Measurements from ENCODE around the gene INHBB.

DNA sequence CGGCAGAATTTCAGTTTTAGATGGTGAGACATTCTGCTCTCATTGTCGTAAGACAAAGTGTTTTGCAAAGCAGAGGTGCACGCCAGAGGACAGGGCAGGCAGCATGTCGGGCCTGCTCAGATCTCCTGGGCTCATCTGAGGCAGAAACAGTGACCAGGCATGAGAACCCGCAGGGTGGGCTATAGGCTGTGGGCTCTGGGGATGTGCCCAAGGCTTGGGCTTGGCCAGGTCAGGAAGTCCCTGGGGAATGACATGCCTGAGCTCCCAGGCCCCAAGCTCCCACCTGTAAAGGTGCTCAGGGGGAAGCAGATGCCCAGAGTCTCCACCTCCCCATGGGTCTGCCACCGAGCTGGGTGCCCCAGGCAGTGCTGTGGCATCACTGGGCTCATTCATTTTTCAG is 35.3 kb downstream of the INHBB start:
- TF ChIP-seq, protein P1, sequence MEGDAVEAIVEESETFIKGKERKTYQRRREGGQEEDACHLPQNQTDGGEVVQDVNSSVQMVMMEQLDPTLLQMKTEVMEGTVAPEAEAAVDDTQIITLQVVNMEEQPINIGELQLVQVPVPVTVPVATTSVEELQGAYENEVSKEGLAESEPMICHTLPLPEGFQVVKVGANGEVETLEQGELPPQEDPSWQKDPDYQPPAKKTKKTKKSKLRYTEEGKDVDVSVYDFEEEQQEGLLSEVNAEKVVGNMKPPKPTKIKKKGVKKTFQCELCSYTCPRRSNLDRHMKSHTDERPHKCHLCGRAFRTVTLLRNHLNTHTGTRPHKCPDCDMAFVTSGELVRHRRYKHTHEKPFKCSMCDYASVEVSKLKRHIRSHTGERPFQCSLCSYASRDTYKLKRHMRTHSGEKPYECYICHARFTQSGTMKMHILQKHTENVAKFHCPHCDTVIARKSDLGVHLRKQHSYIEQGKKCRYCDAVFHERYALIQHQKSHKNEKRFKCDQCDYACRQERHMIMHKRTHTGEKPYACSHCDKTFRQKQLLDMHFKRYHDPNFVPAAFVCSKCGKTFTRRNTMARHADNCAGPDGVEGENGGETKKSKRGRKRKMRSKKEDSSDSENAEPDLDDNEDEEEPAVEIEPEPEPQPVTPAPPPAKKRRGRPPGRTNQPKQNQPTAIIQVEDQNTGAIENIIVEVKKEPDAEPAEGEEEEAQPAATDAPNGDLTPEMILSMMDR (IDR thresholded peaks at IDR 0.05; ENCODE audit: low read length) = no peak
- TF ChIP-seq EZH2 (optimal IDR thresholded peaks at IDR 0.05; ENCODE audit: low read depth, low read length) = no peak
- TF ChIP-seq EZH2phosphoT487 (IDR thresholded peaks at IDR 0.05; ENCODE audit: low read length) = no peak
